HepG2 (cell line): ENCODE results near the gene NCAPG. TPM values are rescaled to one million over a fixed set of nuclear protein-coding genes. Genes with fewer than 3 reads are reported as not detected.

ENCODE experiments used
- ATF4 ChIP-seq, 2 experiments: fragments of 450-650 bp in 1 of 2; sonication (generic) in 1 of 2; formaldehyde crosslinking; IDR thresholded peaks; 2 replicates each; pipeline versions ENCODE4 v1.5.0 to v1.8.0; 2020 to 2022; ENCODE audit warnings: mild to moderate bottlenecking in 1 of 2, missing genetic modification reagents in 1 of 2
- BCL3 ChIP-seq: sonication (generic); formaldehyde crosslinking; IDR thresholded peaks from 2 replicates; pipeline ENCODE4 v1.5.1; 2020; ENCODE audit warnings: mild to moderate bottlenecking, missing genetic modification reagents, moderate library complexity
- BHLHE40 ChIP-seq: IDR thresholded peaks from 2 replicates; pipeline ENCODE4 v1.6.1; 2011; ENCODE audit warnings: low read length, improper control_type of control experiment
- CCAR2 ChIP-seq: fragments of 200-400 bp; formaldehyde crosslinking; optimal IDR thresholded peaks from 2 replicates; pipeline ENCODE3; 2018; ENCODE audit warnings: low read depth, mild to moderate bottlenecking, low read length, moderate library complexity
- IKZF4 ChIP-seq: sonication (generic); formaldehyde crosslinking; IDR thresholded peaks from 2 replicates; pipeline ENCODE4 v1.5.1; 2020; ENCODE audit warnings: borderline replicate concordance, mild to moderate bottlenecking, low read depth, missing genetic modification reagents; ENCODE audit errors: not compliant biosample characterization
- IRF2 ChIP-seq: IDR thresholded peaks from 2 replicates; pipeline ENCODE4 v1.6.1; 2018; ENCODE audit warnings: missing genetic modification reagents, missing compliant biosample characterization
- JUNB ChIP-seq: sonication (generic); formaldehyde crosslinking; IDR thresholded peaks from 2 replicates; pipeline ENCODE4 v1.8.0; 2022; ENCODE audit warnings: missing genetic modification reagents, mild to moderate bottlenecking, borderline replicate concordance
- MTF1 ChIP-seq: sonication (generic); formaldehyde crosslinking; IDR thresholded peaks from 2 replicates; pipeline ENCODE4 v1.5.0; 2020; ENCODE audit warnings: missing genetic modification reagents
- NRL ChIP-seq: sonication (generic); formaldehyde crosslinking; IDR thresholded peaks from 2 replicates; pipeline ENCODE4 v1.5.0; 2020; ENCODE audit warnings: missing genetic modification reagents, mild to moderate bottlenecking, moderate library complexity, borderline replicate concordance
- RFX1 ChIP-seq: fragments of 450-650 bp; IDR thresholded peaks from 2 replicates; pipeline ENCODE4 v1.6.1; 2017
- SMARCC2 ChIP-seq: fragments of 450-650 bp; IDR thresholded peaks from 2 replicates; pipeline ENCODE4 v1.6.1; 2017; ENCODE audit warnings: antibody characterized with exemption, mild to moderate bottlenecking
- SRY ChIP-seq: sonication (generic); formaldehyde crosslinking; IDR thresholded peaks from 2 replicates; pipeline ENCODE4 v1.8.0; 2022; ENCODE audit warnings: mild to moderate bottlenecking, missing genetic modification reagents
- THRA ChIP-seq: sonication (generic); formaldehyde crosslinking; IDR thresholded peaks from 2 replicates; pipeline ENCODE4 v1.4.0; 2020; ENCODE audit warnings: missing genetic modification reagents, borderline replicate concordance
- ZBED4 ChIP-seq: sonication (generic); formaldehyde crosslinking; IDR thresholded peaks from 2 replicates; pipeline ENCODE4 v1.4.0; 2020; ENCODE audit warnings: missing genetic modification reagents, borderline replicate concordance
- ZBTB34 ChIP-seq: sonication (generic); formaldehyde crosslinking; IDR thresholded peaks from 2 replicates; pipeline ENCODE4 v1.8.0; 2022; ENCODE audit warnings: mild to moderate bottlenecking, missing genetic modification reagents
- ZNF230 ChIP-seq: sonication (generic); formaldehyde crosslinking; IDR thresholded peaks from 2 replicates; pipeline ENCODE4 v1.4.0; 2020; ENCODE audit warnings: mild to moderate bottlenecking, missing genetic modification reagents
- ZNF432 ChIP-seq: sonication (generic); formaldehyde crosslinking; IDR thresholded peaks from 2 replicates; pipeline ENCODE4 v1.5.0; 2020; ENCODE audit warnings: missing genetic modification reagents, mild to moderate bottlenecking, borderline replicate concordance
- polyA plus RNA-seq, 8 experiments: library from polyadenylated mRNA; depleted of rRNA in 3 of 8; stranded (reverse) in 7 of 8; unstranded in 1 of 8; fragments of >200 nt; fragmentation: Illumina TruSeq in 4 of 8; extraction: Trizol in 4 of 8; gene quantifications; 2 replicates each; pipeline versions ENCODE4 v1.2.1 to v1.2.3, GENCODE V29; 2011 to 2016; ENCODE audit warnings: low read depth in 4 of 8, missing spikeins in 1 of 8, mixed read lengths in 1 of 8; ENCODE audit not compliant: insufficient read depth in 1 of 8
- total RNA-seq, 5 experiments: library from RNA; depleted of rRNA; stranded (reverse); fragments of >200 nt; fragmentation: Illumina TruSeq; extraction: Trizol; gene quantifications; 2 replicates each; pipeline ENCODE4 v1.2.3, GENCODE V29; 2016; ENCODE audit warnings: low read depth in 1 of 5

The NCAPG gene
- total and polyA plus RNA-seq, 2 of the 13 experiments (the other 11 are each of a cell fraction or from before 2014, with no cell fraction given) = 14.8 to 61.9 TPM

GRCh38 chr4:17810260-17811077, at the start of gene NCAPG, which contains the start of gene DCAF16 (continued):
- TF ChIP-seq BHLHE40 = no peak
- peak in 1 of 2 experiments; percentile 65; a peak in 2 of 4 replicates for TF ChIP-seq ATF4 (CRISPR knock-in tag; IDR thresholded peaks at IDR 0.05)
- no peak for TF ChIP-seq THRA (CRISPR knock-in tag)
- TF ChIP-seq ZBTB34 = 0 out of 2 replicates have a peak, but pooled peaks have one; percentile 41
- 0 out of 2 replicates have a peak, but pooled peaks have one; percentile 69 for TF ChIP-seq MTF1 (CRISPR knock-in tag)
- peak; percentile 33 for TF ChIP-seq IKZF4 (CRISPR knock-in tag)
- no peak for TF ChIP-seq ZNF432 (CRISPR knock-in tag)
- TF ChIP-seq IRF2 (CRISPR knock-in tag) = no peak; the same call in 1 of the 2 replicates
- no peak for TF ChIP-seq JUNB
- TF ChIP-seq BCL3 (CRISPR knock-in tag) = peak; percentile 93
- TF ChIP-seq ZNF230 (CRISPR knock-in tag) = peak; percentile 56; the same call in 1 of the 2 replicates
- TF ChIP-seq RFX1 = no peak
- peak; percentile 88; the same call in 1 of the 2 replicates for TF ChIP-seq NRL
- peak; percentile 79 for TF ChIP-seq SRY (CRISPR knock-in tag)
- no peak for TF ChIP-seq SMARCC2
- TF ChIP-seq CCAR2 = no peak
- TF ChIP-seq ZBED4 (CRISPR knock-in tag) = no peak; the same call in 1 of the 2 replicates
